HCT116 (cell line): Measurements from ENCODE around the gene DSG1. TPM values are rescaled to one million over a fixed set of nuclear protein-coding genes. Genes with fewer than 3 reads are reported as not detected.

Experiments used
- ATAC-seq: fragments of 200-7000 bp; cut with Tn5 transposase; 2 replicates; pipeline ENCODE4 v1.9.1; 2020; ENCODE audit warnings: mild to moderate bottlenecking, moderate library complexity
- BruUV-seq: library from RNA; stranded (reverse); fragments of 400-500 nt; replicated peaks from 2 replicates; lab custom pipeline; 2021; lab: Mats Ljungman, UMichigan
- CTCF ChIA-PET: fragments of 300-600 bp; sonication (Branson Sonifier 250); formaldehyde crosslinking; loops from one replicate; lab custom pipeline; 2021; ENCODE audit warnings: antibody characterized with exemption; lab: Charles Lee
- POLR2A ChIA-PET: fragments of 300-600, 350-600 bp; sonication (Branson Sonifier 250); formaldehyde crosslinking; loops from one replicate; lab custom pipeline; 2021; ENCODE audit warnings: antibody characterized with exemption; lab: Charles Lee
- RAD21 ChIA-PET, 2 experiments: fragments of 300-600 bp; sonication (Branson Sonifier 250); formaldehyde crosslinking; loops; one replicate each; lab custom pipeline; 2023; ENCODE audit warnings: low total read pairs in 2 of 2; ENCODE audit not compliant: uncharacterized antibody in 2 of 2, unreplicated experiment in 2 of 2, low non-redundant PET in 1 of 2; lab: Charles Lee
- DNase-seq: peaks from one replicate; pipeline ENCODE4 v3.0.0-alpha.2; 2010; ENCODE audit warnings: low read depth, low spot score
- H2AFZ ChIP-seq: fragments of 200-600 bp; shearing (Covaris generic), sonication (generic); 2 replicates; pipeline ENCODE4 v1.6.1; 2017; ENCODE audit warnings: low read depth, mixed run types, mixed read lengths, antibody characterized with exemption, low read length; ENCODE audit not compliant: poor library complexity, severe bottlenecking
- H3K27ac ChIP-seq: 2 replicates; pipeline ENCODE4 v1.5.1; 2012; ENCODE audit warnings: low read depth, low read length
- H3K27me3 ChIP-seq: fragments of 200-600 bp; sonication (generic); 2 replicates; pipeline ENCODE4 v1.6.1; 2016; ENCODE audit warnings: mixed run types, low read length, mixed read lengths; ENCODE audit not compliant: insufficient read depth
- H3K36me3 ChIP-seq, 2 experiments: fragments of 200-500 bp in 1 of 2; fragments of 200-600 bp in 1 of 2; sonication (Bioruptor generic) in 1 of 2; sonication (generic) in 1 of 2; 2 replicates each; pipeline versions ENCODE4 v1.5.1 to v1.6.1; 2014 to 2016; ENCODE audit warnings: low read length in 2 of 2, inconsistent platforms in 1 of 2, mixed read lengths in 1 of 2, mixed run types in 1 of 2; ENCODE audit not compliant: insufficient read depth in 2 of 2, control insufficient read depth in 1 of 2
- H3K4me1 ChIP-seq, 2 experiments: fragments of 200-600 bp in 1 of 2; sonication (generic) in 1 of 2; 2 replicates each; pipeline versions ENCODE4 v1.5.1 to v1.6.1; 2012 to 2017; ENCODE audit warnings: low read length in 2 of 2, inconsistent platforms in 1 of 2, mild to moderate bottlenecking in 1 of 2, mixed read lengths in 1 of 2, mixed run types in 1 of 2, moderate library complexity in 1 of 2; ENCODE audit not compliant: insufficient read depth in 2 of 2, control insufficient read depth in 1 of 2
- H3K4me2 ChIP-seq: fragments of 200-600 bp; sonication (generic); 2 replicates; pipeline ENCODE4 v1.6.1; 2017; ENCODE audit warnings: mixed run types, low read length, mixed read lengths
- H3K4me3 ChIP-seq, 2 experiments: fragments of 200-600 bp in 1 of 2; sonication (generic) in 1 of 2; replicated peaks in 1 of 2; 2 replicates each; pipeline ENCODE4 v1.5.1; 2011 to 2016; ENCODE audit warnings: low read length in 2 of 2, control low read depth in 1 of 2, low read depth in 1 of 2, mild to moderate bottlenecking in 1 of 2, mixed read lengths in 1 of 2, mixed run types in 1 of 2
- H3K79me2 ChIP-seq: fragments of 200-600 bp; sonication (generic); 2 replicates; pipeline ENCODE4 v1.6.1; 2017; ENCODE audit warnings: mild to moderate bottlenecking, mixed run types, low read length, moderate library complexity, mixed read lengths; ENCODE audit not compliant: insufficient read depth
- H3K9ac ChIP-seq: fragments of 200-600 bp; sonication (generic); 2 replicates; pipeline ENCODE4 v1.6.1; 2016; ENCODE audit warnings: low read length, mixed read lengths
- H3K9me2 ChIP-seq: fragments of 200-600 bp; sonication (generic), shearing (Covaris generic); 2 replicates; pipeline ENCODE4 v1.6.1; 2017; ENCODE audit warnings: mixed run types, mild to moderate bottlenecking, moderate library complexity; ENCODE audit not compliant: insufficient read depth
- H3K9me3 ChIP-seq, 2 experiments: fragments of 200-500 bp in 1 of 2; fragments of 200-600 bp in 1 of 2; sonication (Bioruptor generic) in 1 of 2; sonication (generic) in 1 of 2; 2 replicates each; pipeline ENCODE4 v1.6.1; 2014 to 2017; ENCODE audit warnings: low read length in 2 of 2, mixed read lengths in 2 of 2, inconsistent platforms in 1 of 2, low read depth in 1 of 2, mild to moderate bottlenecking in 1 of 2, mixed run types in 1 of 2, moderate library complexity in 1 of 2; ENCODE audit not compliant: control insufficient read depth in 1 of 2, insufficient read depth in 1 of 2
- H4K20me1 ChIP-seq: fragments of 200-600 bp; sonication (generic), shearing (Covaris generic); 2 replicates; pipeline ENCODE4 v1.6.1; 2017; ENCODE audit warnings: mixed run types, mild to moderate bottlenecking, moderate library complexity; ENCODE audit not compliant: insufficient read depth
- ATF3 ChIP-seq: IDR thresholded peaks from 2 replicates; pipeline ENCODE4 v1.6.1; 2012
- CBX3 ChIP-seq: IDR thresholded peaks from 2 replicates; pipeline ENCODE4 v1.6.1; 2012; ENCODE audit warnings: low read depth
- EGR1 ChIP-seq: IDR thresholded peaks from 2 replicates; pipeline ENCODE4 v1.6.1; 2012; ENCODE audit warnings: low read depth
- EZH2 ChIP-seq: fragments of 200-600 bp; sonication (generic); IDR thresholded peaks from 2 replicates; pipeline ENCODE4 v1.6.1; 2017; ENCODE audit warnings: antibody characterized with exemption, mixed run types
- EZH2phosphoT487 ChIP-seq: fragments of 200-600 bp; IDR thresholded peaks from 2 replicates; pipeline ENCODE4 v1.6.1; 2018; ENCODE audit warnings: antibody characterized with exemption, borderline replicate concordance
- JUND ChIP-seq: IDR thresholded peaks from 2 replicates; pipeline ENCODE4 v1.6.1; 2012
- MAX ChIP-seq: IDR thresholded peaks from 2 replicates; pipeline ENCODE4 v1.6.1; 2012
- POLR2A ChIP-seq: IDR thresholded peaks from 2 replicates; pipeline ENCODE4 v1.7.0; 2011; ENCODE audit warnings: borderline replicate concordance; ENCODE audit not compliant: insufficient read depth, insufficient read length; ENCODE audit errors: extremely low read depth
- RAD21 ChIP-seq: IDR thresholded peaks from 2 replicates; pipeline ENCODE4 v1.6.1; 2012; ENCODE audit warnings: low read depth, mild to moderate bottlenecking
- SIN3A ChIP-seq: IDR thresholded peaks from 2 replicates; pipeline ENCODE4 v1.6.1; 2012; ENCODE audit warnings: low read depth
- SP1 ChIP-seq: IDR thresholded peaks from 2 replicates; pipeline ENCODE4 v1.6.1; 2012; ENCODE audit warnings: low read depth
- SRF ChIP-seq: IDR thresholded peaks from 2 replicates; pipeline ENCODE4 v1.6.1; 2012; ENCODE audit warnings: low read depth
- TCF7L2 ChIP-seq: IDR thresholded peaks from 2 replicates; pipeline ENCODE4 v1.7.0; 2011; ENCODE audit warnings: borderline replicate concordance, inconsistent platforms; ENCODE audit not compliant: insufficient read depth, insufficient read length; ENCODE audit errors: extremely low read depth
- YY1 ChIP-seq: IDR thresholded peaks from 2 replicates; pipeline ENCODE4 v1.6.1; 2011; ENCODE audit warnings: low read length, low read depth, moderate library complexity, mild to moderate bottlenecking; ENCODE audit not compliant: insufficient replicate concordance; ENCODE audit errors: extremely low read depth
- ZBTB33 ChIP-seq: IDR thresholded peaks from 2 replicates; pipeline ENCODE4 v1.6.1; 2011; ENCODE audit warnings: mild to moderate bottlenecking, low read length, moderate library complexity; ENCODE audit not compliant: insufficient replicate concordance; ENCODE audit errors: extremely low read depth
- ZFX ChIP-seq: fragments of 450-650 bp; IDR thresholded peaks from 2 replicates; pipeline ENCODE4 v1.6.1; 2017
- intact Hi-C: fragments of 100-400 bp; cut with micrococcal nuclease; formaldehyde crosslinking; loops from 2 replicates; pipeline ENCODE4 v1.10.0; 2022
- total RNA-seq: library from RNA; stranded (reverse); gene quantifications from one replicate; pipeline ENCODE4 v1.2.1, GENCODE V29; 2021; ENCODE audit not compliant: unreplicated experiment

Gene DSG1
- total RNA-seq, 1 experiment from 2014 or later, result not detected

GRCh38 chr18:31325051-31325450 lies 7.1 kb downstream of the DSG1 start:
- H3K9me2 ChIP-seq, result no peaks in the 10 kb centered on the region
- no peaks in the 10 kb centered on the region for H3K79me2 ChIP-seq
- no peak overlapping the region for H2AFZ ChIP-seq
- POLR2A ChIA-PET, result no interaction called here
- BruUV-seq, result no TSS peak
- H3K36me3 ChIP-seq, result no peaks in the 10 kb centered on the region
- ATAC-seq, result no peak
- no peaks in the 10 kb centered on the region for H4K20me1 ChIP-seq
- intact Hi-C loops, result no loop called here
- H3K4me1 ChIP-seq, result no peaks in the 10 kb centered on the region
- no peaks in the 10 kb centered on the region for H3K27me3 ChIP-seq
- H3K4me2 ChIP-seq, result no peak overlapping the region
- CTCF ChIA-PET, result no interaction called here
- H3K9me3 ChIP-seq, result no peaks in the 10 kb centered on the region
- no peak overlapping the region for H3K9ac ChIP-seq
- RAD21 ChIA-PET, result no interaction called here
- no peak overlapping the region for H3K4me3 ChIP-seq
- no peak overlapping the region for H3K27ac ChIP-seq
- TF ChIP-seq JUND, result no peak
- no peak for TF ChIP-seq RAD21
- no peak for DNase-seq

GRCh38 chr18:31329787-31330438 lies 12.0 kb downstream of the DSG1 start:
- intact Hi-C loops, result no loop called here
- no peak for DNase-seq
- Histone ChIP-seq H3K9ac (no peak overlapping the region), H3K4me1 (no peaks in the 10 kb centered on the region), H3K79me2 (no peaks in the 10 kb centered on the region), H3K36me3 (no peaks in the 10 kb centered on the region), H4K20me1 (no peaks in the 10 kb centered on the region), H2AFZ (no peak overlapping the region), H3K4me2 (no peak overlapping the region), H3K27ac (no peak overlapping the region), H3K9me2 (no peaks in the 10 kb centered on the region), H3K27me3 (no peaks in the 10 kb centered on the region), H3K4me3 (no peak overlapping the region), H3K9me3 (no peaks in the 10 kb centered on the region)
- no TSS peak for BruUV-seq
- CTCF ChIA-PET, result no interaction called here
- TF ChIP-seq JUND, result no peak
- TF ChIP-seq ZBTB33, result no peak
- TF ChIP-seq TCF7L2, result no peak
- TF ChIP-seq RAD21, result no peak
- TF ChIP-seq EZH2, result no peak
- TF ChIP-seq POLR2A, result no peak
- TF ChIP-seq ZFX, result no peak
- TF ChIP-seq EZH2phosphoT487, result no peak
- TF ChIP-seq SRF, result no peak
- no peak for TF ChIP-seq CBX3
- no peak for TF ChIP-seq SIN3A
- TF ChIP-seq SP1, result no peak
- TF ChIP-seq EGR1, result no peak
- no peak for TF ChIP-seq YY1
- no peak for TF ChIP-seq MAX
- TF ChIP-seq ATF3, result no peak
- ATAC-seq, result no peak
- POLR2A ChIA-PET, result no interaction called here
- RAD21 ChIA-PET, result no interaction called here
